ENCODE data around the gene PRCP.

PRCP gene

DNA sequence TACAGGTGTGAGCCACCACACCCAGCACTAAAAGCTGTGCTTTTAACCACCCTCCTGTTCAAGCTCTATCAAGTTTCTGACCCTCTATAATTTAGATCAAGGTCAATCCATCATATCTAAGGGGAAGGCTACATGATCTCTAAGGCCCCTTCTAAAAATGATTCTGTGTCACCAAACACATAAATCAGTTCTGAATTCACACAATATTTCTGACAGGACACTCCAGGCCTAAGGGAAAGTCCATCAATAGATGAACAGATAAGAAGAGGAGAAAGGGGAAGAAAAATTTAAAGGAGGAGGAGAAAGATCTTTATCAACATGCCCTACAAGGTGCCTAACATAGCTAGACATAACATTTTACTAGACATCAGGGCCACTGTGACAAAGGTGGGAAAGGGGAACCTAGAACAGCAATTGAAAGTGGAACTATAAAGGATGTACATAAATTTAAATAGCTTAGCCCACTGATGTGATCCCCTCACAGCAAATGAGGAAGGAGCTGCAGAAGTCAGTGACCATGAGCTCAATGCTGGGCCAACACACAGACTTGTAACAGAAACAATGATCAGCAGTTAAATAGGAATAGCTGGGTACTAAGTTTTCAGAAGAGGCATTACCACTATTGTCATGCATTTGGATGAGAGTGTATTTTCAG, 4.7 kb downstream of the PRCP start:
- H3K4me1 ChIP-seq = no peaks in the 10 kb centered on the region
- H3K4me3 ChIP-seq (ENCODE audit: low read depth, low read length) = no peak overlapping the region
- no peak for DNase-seq
- TF ChIP-seq, protein P1, sequence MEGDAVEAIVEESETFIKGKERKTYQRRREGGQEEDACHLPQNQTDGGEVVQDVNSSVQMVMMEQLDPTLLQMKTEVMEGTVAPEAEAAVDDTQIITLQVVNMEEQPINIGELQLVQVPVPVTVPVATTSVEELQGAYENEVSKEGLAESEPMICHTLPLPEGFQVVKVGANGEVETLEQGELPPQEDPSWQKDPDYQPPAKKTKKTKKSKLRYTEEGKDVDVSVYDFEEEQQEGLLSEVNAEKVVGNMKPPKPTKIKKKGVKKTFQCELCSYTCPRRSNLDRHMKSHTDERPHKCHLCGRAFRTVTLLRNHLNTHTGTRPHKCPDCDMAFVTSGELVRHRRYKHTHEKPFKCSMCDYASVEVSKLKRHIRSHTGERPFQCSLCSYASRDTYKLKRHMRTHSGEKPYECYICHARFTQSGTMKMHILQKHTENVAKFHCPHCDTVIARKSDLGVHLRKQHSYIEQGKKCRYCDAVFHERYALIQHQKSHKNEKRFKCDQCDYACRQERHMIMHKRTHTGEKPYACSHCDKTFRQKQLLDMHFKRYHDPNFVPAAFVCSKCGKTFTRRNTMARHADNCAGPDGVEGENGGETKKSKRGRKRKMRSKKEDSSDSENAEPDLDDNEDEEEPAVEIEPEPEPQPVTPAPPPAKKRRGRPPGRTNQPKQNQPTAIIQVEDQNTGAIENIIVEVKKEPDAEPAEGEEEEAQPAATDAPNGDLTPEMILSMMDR (IDR thresholded peaks at IDR 0.05; ENCODE audit: low read depth, low read length) = no peak
- no peaks in the 10 kb centered on the region for H3K27me3 ChIP-seq
- no peaks in the 10 kb centered on the region for H3K9me3 ChIP-seq
- H3K36me3 ChIP-seq = no peaks in the 10 kb centered on the region

DNA sequence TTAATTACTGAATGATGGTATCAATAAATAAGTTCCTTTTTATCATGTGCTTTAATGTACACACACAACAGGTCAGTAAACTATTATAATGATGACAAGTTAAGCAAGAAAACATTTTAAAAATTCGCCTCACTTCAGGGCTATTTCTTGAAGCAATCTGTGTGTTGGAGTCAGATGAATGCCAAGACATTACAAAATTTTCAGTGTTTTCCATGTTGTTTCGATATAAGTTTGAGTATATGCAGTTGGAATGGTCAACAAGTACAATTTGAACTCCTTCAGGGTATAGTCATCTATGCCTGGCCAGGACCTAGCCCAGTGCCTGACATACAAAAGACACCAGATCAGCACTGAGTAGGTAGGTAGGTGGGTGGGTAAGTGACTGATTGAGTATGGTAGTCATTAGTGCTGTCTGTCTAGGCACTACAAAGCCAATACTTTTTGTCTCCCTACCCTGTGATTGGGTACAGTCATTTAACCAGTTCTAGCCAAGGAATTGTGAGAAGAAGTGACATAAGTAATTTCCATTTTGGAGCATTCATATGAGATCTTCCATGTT, 7.5 kb downstream of the PRCP start:
- H3K27me3 ChIP-seq = no peaks in the 10 kb centered on the region
- no peak for DNase-seq
- H3K9me3 ChIP-seq = no peaks in the 10 kb centered on the region

DNA sequence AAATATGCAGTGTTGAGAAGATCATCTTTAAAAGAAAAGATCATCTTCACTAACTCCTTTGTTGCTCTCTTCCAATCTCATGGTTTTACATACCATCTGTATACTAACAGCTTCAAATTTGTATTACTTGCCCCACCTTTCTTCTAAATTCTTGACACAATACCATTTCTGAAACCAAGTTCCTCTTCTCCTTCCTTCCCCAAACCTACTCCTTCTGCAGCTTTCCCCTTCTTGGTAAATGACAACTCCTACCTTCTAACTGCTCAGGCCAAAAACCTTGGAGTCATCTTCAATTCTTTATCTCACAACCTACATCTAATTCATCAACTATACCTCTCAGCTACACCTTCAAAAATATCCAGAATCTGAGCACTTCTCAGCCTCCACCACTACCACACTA, 9.3 kb downstream of the PRCP start:
- TF ChIP-seq, protein P1 (IDR thresholded peaks at IDR 0.05; ENCODE audit: low read depth, low read length) = no peak
- Histone ChIP-seq H3K9me3 (no peaks in the 10 kb centered on the region), H3K27me3 (no peaks in the 10 kb centered on the region), H3K4me1 (no peaks in the 10 kb centered on the region; the same call in 1 of the 2 replicates), H3K36me3 (no peaks in the 10 kb centered on the region), H3K4me3 (ENCODE audit: low read depth, low read length) (no peak overlapping the region)
- no peak for DNase-seq

More for the DNA sequence above, 7.5 kb downstream of the PRCP start:
- TF ChIP-seq, protein P1 (IDR thresholded peaks at IDR 0.05; ENCODE audit: low read depth, low read length) = no peak
- H3K4me3 ChIP-seq (ENCODE audit: low read depth, low read length) = no peak overlapping the region
- no peaks in the 10 kb centered on the region for H3K4me1 ChIP-seq
- H3K36me3 ChIP-seq = no peaks in the 10 kb centered on the region

DNA sequence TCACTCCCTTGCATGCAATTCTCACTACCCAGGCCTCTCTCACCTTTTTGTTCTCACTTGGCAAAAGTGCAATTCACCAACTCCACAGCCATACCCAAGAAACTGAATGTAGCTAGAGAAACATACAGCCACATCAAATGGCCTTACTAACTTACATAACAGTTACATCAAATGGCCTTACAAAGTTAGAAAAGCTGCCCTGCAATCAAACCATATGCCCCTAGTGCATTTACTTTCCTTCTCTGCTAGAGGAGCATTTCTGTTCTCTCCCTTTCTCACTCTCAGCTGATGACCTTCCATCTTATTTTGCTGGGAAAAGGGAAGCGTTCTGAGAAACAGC, 10.3 kb downstream of the PRCP start:
- H3K36me3 ChIP-seq = no peaks in the 10 kb centered on the region
- TF ChIP-seq, protein P1 (IDR thresholded peaks at IDR 0.05; ENCODE audit: low read depth, low read length) = no peak
- H3K4me3 ChIP-seq (ENCODE audit: low read depth, low read length) = no peak overlapping the region
- DNase-seq = no peak
- H3K27me3 ChIP-seq = no peaks in the 10 kb centered on the region
- no peaks in the 10 kb centered on the region for H3K9me3 ChIP-seq
- peaks cover under 1% of the 10 kb centered on the region; the same call in 1 of the 2 replicates for H3K4me1 ChIP-seq

DNA sequence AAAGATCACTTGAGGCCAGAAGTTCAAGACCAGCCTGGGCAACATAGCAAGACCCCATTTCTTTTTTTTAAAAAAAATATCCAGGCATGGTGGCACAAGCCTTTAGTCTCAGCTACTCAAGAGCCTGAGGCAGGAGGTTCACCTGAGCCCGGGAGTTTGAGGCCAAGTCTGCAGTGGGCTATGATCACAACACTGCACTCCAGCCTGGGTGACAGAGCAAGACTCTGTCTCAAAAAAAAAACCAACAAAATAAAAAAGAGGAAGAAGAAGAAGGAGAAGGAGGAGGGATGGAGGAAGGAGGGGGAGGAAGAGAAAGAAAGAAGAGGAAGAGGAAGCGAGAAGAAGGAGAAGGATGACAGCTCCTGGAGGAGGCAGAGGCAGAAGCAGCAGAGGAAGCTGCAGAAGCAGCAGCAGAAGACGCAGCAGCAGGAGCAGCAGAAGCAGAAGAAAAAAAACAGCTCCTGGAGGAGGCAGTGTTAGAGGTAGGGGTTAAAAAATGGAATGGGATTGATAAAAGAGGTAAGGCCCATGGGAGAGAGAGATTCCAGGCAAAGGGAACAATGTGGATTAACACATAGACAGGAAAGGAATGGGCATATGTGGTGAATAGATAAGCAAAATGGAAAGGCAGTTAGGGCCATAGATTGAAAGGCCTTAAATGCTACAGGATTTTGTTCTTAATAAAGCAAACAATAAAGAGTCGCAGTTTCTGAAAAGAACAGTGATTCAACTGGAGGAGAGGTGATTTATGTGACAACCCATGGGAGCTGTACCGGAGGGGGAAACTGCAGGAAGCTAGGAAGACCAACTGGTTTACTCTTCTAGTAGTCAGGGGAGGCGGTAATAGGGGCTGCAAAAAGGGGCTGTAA, 10.9 kb downstream of the PRCP start:
- no peak for DNase-seq
- TF ChIP-seq, protein P1 (IDR thresholded peaks at IDR 0.05; ENCODE audit: low read depth, low read length) = no peak
- Histone ChIP-seq H3K9me3 (no peaks in the 10 kb centered on the region), H3K4me3 (ENCODE audit: low read depth, low read length) (no peak overlapping the region), H3K27me3 (no peaks in the 10 kb centered on the region), H3K4me1 (peaks cover 7% of the 10 kb centered on the region), H3K36me3 (no peaks in the 10 kb centered on the region)
